HCT116 (cell line): ENCODE results near the gene MAP3K2. TPM values are rescaled to one million over a fixed set of nuclear protein-coding genes. Genes with fewer than 3 reads are reported as not detected.

Experiments
- ATAC-seq: fragments of 200-7000 bp; cut with Tn5 transposase; 2 replicates; pipeline ENCODE4 v1.9.1; 2020; ENCODE audit warnings: mild to moderate bottlenecking, moderate library complexity
- BruUV-seq: library from RNA; stranded (reverse); fragments of 400-500 nt; replicated peaks from 2 replicates; lab custom pipeline; 2021; lab: Mats Ljungman, UMichigan
- CTCF ChIA-PET: fragments of 300-600 bp; sonication (Branson Sonifier 250); formaldehyde crosslinking; loops from one replicate; lab custom pipeline; 2021; ENCODE audit warnings: antibody characterized with exemption; lab: Charles Lee
- POLR2A ChIA-PET: fragments of 300-600, 350-600 bp; sonication (Branson Sonifier 250); formaldehyde crosslinking; loops from one replicate; lab custom pipeline; 2021; ENCODE audit warnings: antibody characterized with exemption; lab: Charles Lee
- RAD21 ChIA-PET, 2 experiments: fragments of 300-600 bp; sonication (Branson Sonifier 250); formaldehyde crosslinking; loops; one replicate each; lab custom pipeline; 2023; ENCODE audit warnings: low total read pairs in 2 of 2; ENCODE audit not compliant: uncharacterized antibody in 2 of 2, unreplicated experiment in 2 of 2, low non-redundant PET in 1 of 2; lab: Charles Lee
- DNase-seq: peaks from one replicate; pipeline ENCODE4 v3.0.0-alpha.2; 2010; ENCODE audit warnings: low read depth, low spot score
- H2AFZ ChIP-seq: fragments of 200-600 bp; shearing (Covaris generic), sonication (generic); 2 replicates; pipeline ENCODE4 v1.6.1; 2017; ENCODE audit warnings: low read depth, mixed run types, mixed read lengths, antibody characterized with exemption, low read length; ENCODE audit not compliant: poor library complexity, severe bottlenecking
- H3K27ac ChIP-seq: 2 replicates; pipeline ENCODE4 v1.5.1; 2012; ENCODE audit warnings: low read depth, low read length
- H3K27me3 ChIP-seq: fragments of 200-600 bp; sonication (generic); 2 replicates; pipeline ENCODE4 v1.6.1; 2016; ENCODE audit warnings: mixed run types, low read length, mixed read lengths; ENCODE audit not compliant: insufficient read depth
- H3K36me3 ChIP-seq, 2 experiments: fragments of 200-500 bp in 1 of 2; fragments of 200-600 bp in 1 of 2; sonication (Bioruptor generic) in 1 of 2; sonication (generic) in 1 of 2; 2 replicates each; pipeline versions ENCODE4 v1.5.1 to v1.6.1; 2014 to 2016; ENCODE audit warnings: low read length in 2 of 2, inconsistent platforms in 1 of 2, mixed read lengths in 1 of 2, mixed run types in 1 of 2; ENCODE audit not compliant: insufficient read depth in 2 of 2, control insufficient read depth in 1 of 2
- H3K4me1 ChIP-seq, 2 experiments: fragments of 200-600 bp in 1 of 2; sonication (generic) in 1 of 2; 2 replicates each; pipeline versions ENCODE4 v1.5.1 to v1.6.1; 2012 to 2017; ENCODE audit warnings: low read length in 2 of 2, inconsistent platforms in 1 of 2, mild to moderate bottlenecking in 1 of 2, mixed read lengths in 1 of 2, mixed run types in 1 of 2, moderate library complexity in 1 of 2; ENCODE audit not compliant: insufficient read depth in 2 of 2, control insufficient read depth in 1 of 2
- H3K4me2 ChIP-seq: fragments of 200-600 bp; sonication (generic); 2 replicates; pipeline ENCODE4 v1.6.1; 2017; ENCODE audit warnings: mixed run types, low read length, mixed read lengths
- H3K4me3 ChIP-seq, 2 experiments: fragments of 200-600 bp in 1 of 2; sonication (generic) in 1 of 2; replicated peaks in 1 of 2; 2 replicates each; pipeline ENCODE4 v1.5.1; 2011 to 2016; ENCODE audit warnings: low read length in 2 of 2, control low read depth in 1 of 2, low read depth in 1 of 2, mild to moderate bottlenecking in 1 of 2, mixed read lengths in 1 of 2, mixed run types in 1 of 2
- H3K79me2 ChIP-seq: fragments of 200-600 bp; sonication (generic); 2 replicates; pipeline ENCODE4 v1.6.1; 2017; ENCODE audit warnings: mild to moderate bottlenecking, mixed run types, low read length, moderate library complexity, mixed read lengths; ENCODE audit not compliant: insufficient read depth
- H3K9ac ChIP-seq: fragments of 200-600 bp; sonication (generic); 2 replicates; pipeline ENCODE4 v1.6.1; 2016; ENCODE audit warnings: low read length, mixed read lengths
- H3K9me2 ChIP-seq: fragments of 200-600 bp; sonication (generic), shearing (Covaris generic); 2 replicates; pipeline ENCODE4 v1.6.1; 2017; ENCODE audit warnings: mixed run types, mild to moderate bottlenecking, moderate library complexity; ENCODE audit not compliant: insufficient read depth
- H3K9me3 ChIP-seq, 2 experiments: fragments of 200-500 bp in 1 of 2; fragments of 200-600 bp in 1 of 2; sonication (Bioruptor generic) in 1 of 2; sonication (generic) in 1 of 2; 2 replicates each; pipeline ENCODE4 v1.6.1; 2014 to 2017; ENCODE audit warnings: low read length in 2 of 2, mixed read lengths in 2 of 2, inconsistent platforms in 1 of 2, low read depth in 1 of 2, mild to moderate bottlenecking in 1 of 2, mixed run types in 1 of 2, moderate library complexity in 1 of 2; ENCODE audit not compliant: control insufficient read depth in 1 of 2, insufficient read depth in 1 of 2
- H4K20me1 ChIP-seq: fragments of 200-600 bp; sonication (generic), shearing (Covaris generic); 2 replicates; pipeline ENCODE4 v1.6.1; 2017; ENCODE audit warnings: mixed run types, mild to moderate bottlenecking, moderate library complexity; ENCODE audit not compliant: insufficient read depth
- EGR1 ChIP-seq: IDR thresholded peaks from 2 replicates; pipeline ENCODE4 v1.6.1; 2012; ENCODE audit warnings: low read depth
- POLR2A ChIP-seq: IDR thresholded peaks from 2 replicates; pipeline ENCODE4 v1.7.0; 2011; ENCODE audit warnings: borderline replicate concordance; ENCODE audit not compliant: insufficient read depth, insufficient read length; ENCODE audit errors: extremely low read depth
- RAD21 ChIP-seq: IDR thresholded peaks from 2 replicates; pipeline ENCODE4 v1.6.1; 2012; ENCODE audit warnings: low read depth, mild to moderate bottlenecking
- SIN3A ChIP-seq: IDR thresholded peaks from 2 replicates; pipeline ENCODE4 v1.6.1; 2012; ENCODE audit warnings: low read depth
- SRF ChIP-seq: IDR thresholded peaks from 2 replicates; pipeline ENCODE4 v1.6.1; 2012; ENCODE audit warnings: low read depth
- YY1 ChIP-seq: IDR thresholded peaks from 2 replicates; pipeline ENCODE4 v1.6.1; 2011; ENCODE audit warnings: low read length, low read depth, moderate library complexity, mild to moderate bottlenecking; ENCODE audit not compliant: insufficient replicate concordance; ENCODE audit errors: extremely low read depth
- ZFX ChIP-seq: fragments of 450-650 bp; IDR thresholded peaks from 2 replicates; pipeline ENCODE4 v1.6.1; 2017
- ZNF274 ChIP-seq: fragments of 200-500 bp; sonication (Bioruptor generic); IDR thresholded peaks from 2 replicates; pipeline ENCODE4 v1.6.1; 2014; ENCODE audit warnings: mild to moderate bottlenecking, low read depth, low read length, inconsistent platforms
- intact Hi-C: fragments of 100-400 bp; cut with micrococcal nuclease; formaldehyde crosslinking; loops from 2 replicates; pipeline ENCODE4 v1.10.0; 2022
- total RNA-seq: library from RNA; stranded (reverse); gene quantifications from one replicate; pipeline ENCODE4 v1.2.1, GENCODE V29; 2021; ENCODE audit not compliant: unreplicated experiment
- TF ChIP-seq, protein P1 (sequence below): IDR thresholded peaks from 2 replicates; pipeline ENCODE4 v1.6.1; 2011; ENCODE audit warnings: mild to moderate bottlenecking, low read length, moderate library complexity; ENCODE audit not compliant: insufficient replicate concordance; ENCODE audit errors: extremely low read depth
- TF ChIP-seq, protein P2 (sequence below), 3 experiments: fragments of 200-600 bp in 1 of 3; sonication (generic) in 1 of 3; IDR thresholded peaks in 2 of 3; conservative IDR thresholded peaks in 1 of 3; 2 replicates each; pipeline ENCODE4 v1.5.1; 2012 to 2017; ENCODE audit warnings: low read depth in 2 of 3, low read length in 2 of 3, antibody characterized with exemption in 1 of 3, borderline replicate concordance in 1 of 3, control low read depth in 1 of 3, mild to moderate bottlenecking in 1 of 3, mixed read lengths in 1 of 3, mixed run types in 1 of 3, moderate library complexity in 1 of 3; ENCODE audit not compliant: insufficient read depth in 1 of 3

The MAP3K2 gene
- total RNA-seq, 1 experiment from 2014 or later: 44.5 TPM

DNA sequence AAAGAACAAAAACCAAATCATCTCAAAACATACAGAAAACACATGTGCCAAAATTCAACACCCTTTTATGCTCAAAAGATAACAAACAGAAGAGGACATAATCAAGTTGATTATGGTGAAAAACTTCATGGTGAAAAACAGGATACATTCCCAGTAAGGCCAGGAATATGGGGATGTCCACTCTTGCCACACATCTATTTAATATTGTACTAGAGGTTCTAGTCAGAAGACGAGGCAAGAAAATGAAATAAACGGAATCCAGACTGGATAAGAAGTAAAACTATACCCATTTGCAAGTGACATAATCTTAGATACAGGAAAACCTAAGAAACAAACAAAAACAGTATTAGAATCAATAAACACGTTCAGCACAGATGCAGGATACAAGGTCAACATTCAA lies 40.8 kb downstream of the MAP3K2 start:
- intact Hi-C loops: no loop called here
- peaks cover 44% of the 10 kb centered on the region for H3K79me2 ChIP-seq
- H2AFZ ChIP-seq: no peak overlapping the region
- H3K36me3 ChIP-seq: no peaks in the 10 kb centered on the region
- no peak overlapping the region for H3K4me2 ChIP-seq
- no peak for ATAC-seq
- BruUV-seq: no TSS peak
- H4K20me1 ChIP-seq: no peaks in the 10 kb centered on the region
- H3K27ac ChIP-seq: no peak overlapping the region
- no peak overlapping the region for H3K9ac ChIP-seq
- ChIA-PET CTCF (no interaction called here), POLR2A (no interaction called here), RAD21 (no interaction called here)
- no peak overlapping the region for H3K4me3 ChIP-seq
- no peak for DNase-seq
- no peaks in the 10 kb centered on the region for H3K27me3 ChIP-seq
- H3K9me2 ChIP-seq: no peaks in the 10 kb centered on the region
- H3K9me3 ChIP-seq: no peaks in the 10 kb centered on the region
- H3K4me1 ChIP-seq: no peaks in the 10 kb centered on the region
- no peak for TF ChIP-seq SRF

DNA sequence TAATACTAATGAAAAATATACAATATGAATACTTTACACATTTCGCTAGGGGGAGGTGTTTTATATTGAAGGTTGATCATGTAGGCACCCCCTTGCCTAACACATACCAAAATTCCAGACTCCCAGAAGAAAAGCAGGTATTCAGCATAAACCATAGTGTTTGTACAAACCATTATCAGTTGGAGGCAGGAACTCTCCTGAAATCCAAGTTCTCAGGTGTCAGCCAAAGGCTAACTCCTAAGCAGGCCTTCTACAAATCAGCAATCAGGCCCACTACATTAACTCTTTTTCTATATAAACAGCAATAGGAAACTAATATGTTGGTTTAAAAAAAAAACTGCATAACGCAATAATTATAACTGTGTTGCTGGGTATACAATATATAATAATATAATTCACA lies 44.5 kb downstream of the MAP3K2 start:
- ChIA-PET CTCF (no interaction called here), POLR2A (no interaction called here), RAD21 (no interaction called here)
- Histone ChIP-seq H3K9ac (no peak overlapping the region), H3K4me2 (no peak overlapping the region), H3K27ac (no peak overlapping the region), H3K4me1 (no peaks in the 10 kb centered on the region), H3K4me3 (no peak overlapping the region), H3K79me2 (peaks cover 31% of the 10 kb centered on the region), H3K9me2 (no peaks in the 10 kb centered on the region), H3K9me3 (no peaks in the 10 kb centered on the region), H3K36me3 (no peaks in the 10 kb centered on the region), H2AFZ (no peak overlapping the region), H4K20me1 (no peaks in the 10 kb centered on the region), H3K27me3 (no peaks in the 10 kb centered on the region)
- intact Hi-C loops: no loop called here
- TF ChIP-seq POLR2A (no peak), SRF (no peak), RAD21 (no peak), EGR1 (no peak), SIN3A (no peak), YY1 (no peak), ZFX (no peak), ZNF274 (no peak)
- TF ChIP-seq, protein P1, sequence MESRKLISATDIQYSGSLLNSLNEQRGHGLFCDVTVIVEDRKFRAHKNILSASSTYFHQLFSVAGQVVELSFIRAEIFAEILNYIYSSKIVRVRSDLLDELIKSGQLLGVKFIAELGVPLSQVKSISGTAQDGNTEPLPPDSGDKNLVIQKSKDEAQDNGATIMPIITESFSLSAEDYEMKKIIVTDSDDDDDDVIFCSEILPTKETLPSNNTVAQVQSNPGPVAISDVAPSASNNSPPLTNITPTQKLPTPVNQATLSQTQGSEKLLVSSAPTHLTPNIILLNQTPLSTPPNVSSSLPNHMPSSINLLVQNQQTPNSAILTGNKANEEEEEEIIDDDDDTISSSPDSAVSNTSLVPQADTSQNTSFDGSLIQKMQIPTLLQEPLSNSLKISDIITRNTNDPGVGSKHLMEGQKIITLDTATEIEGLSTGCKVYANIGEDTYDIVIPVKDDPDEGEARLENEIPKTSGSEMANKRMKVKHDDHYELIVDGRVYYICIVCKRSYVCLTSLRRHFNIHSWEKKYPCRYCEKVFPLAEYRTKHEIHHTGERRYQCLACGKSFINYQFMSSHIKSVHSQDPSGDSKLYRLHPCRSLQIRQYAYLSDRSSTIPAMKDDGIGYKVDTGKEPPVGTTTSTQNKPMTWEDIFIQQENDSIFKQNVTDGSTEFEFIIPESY: no peak
- TF ChIP-seq, protein P2, sequence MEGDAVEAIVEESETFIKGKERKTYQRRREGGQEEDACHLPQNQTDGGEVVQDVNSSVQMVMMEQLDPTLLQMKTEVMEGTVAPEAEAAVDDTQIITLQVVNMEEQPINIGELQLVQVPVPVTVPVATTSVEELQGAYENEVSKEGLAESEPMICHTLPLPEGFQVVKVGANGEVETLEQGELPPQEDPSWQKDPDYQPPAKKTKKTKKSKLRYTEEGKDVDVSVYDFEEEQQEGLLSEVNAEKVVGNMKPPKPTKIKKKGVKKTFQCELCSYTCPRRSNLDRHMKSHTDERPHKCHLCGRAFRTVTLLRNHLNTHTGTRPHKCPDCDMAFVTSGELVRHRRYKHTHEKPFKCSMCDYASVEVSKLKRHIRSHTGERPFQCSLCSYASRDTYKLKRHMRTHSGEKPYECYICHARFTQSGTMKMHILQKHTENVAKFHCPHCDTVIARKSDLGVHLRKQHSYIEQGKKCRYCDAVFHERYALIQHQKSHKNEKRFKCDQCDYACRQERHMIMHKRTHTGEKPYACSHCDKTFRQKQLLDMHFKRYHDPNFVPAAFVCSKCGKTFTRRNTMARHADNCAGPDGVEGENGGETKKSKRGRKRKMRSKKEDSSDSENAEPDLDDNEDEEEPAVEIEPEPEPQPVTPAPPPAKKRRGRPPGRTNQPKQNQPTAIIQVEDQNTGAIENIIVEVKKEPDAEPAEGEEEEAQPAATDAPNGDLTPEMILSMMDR (IDR thresholded peaks at IDR 0.05 in 2 of 3, conservative IDR thresholded peaks at IDR 0.05 in 1 of 3; ENCODE audit: borderline replicate concordance in 1 of 3, insufficient read depth in 1 of 3, low read depth in 2 of 3, low read length in 2 of 3): no peak
- no peak for DNase-seq
- BruUV-seq: no TSS peak
- ATAC-seq: no peak
